Skeletal muscle tissue (tissue), 4 donors: ENCODE data around the gene COL23A1. TPM values are rescaled to one million over a fixed set of nuclear protein-coding genes. Genes with fewer than 3 reads are reported as not detected.

ENCODE experiments used
- H3K27ac ChIP-seq: one replicate; pipeline ENCODE4 v1.7.0; 2013; ENCODE audit warnings: mild to moderate bottlenecking, low read depth, low read length, inconsistent platforms
- H3K27me3 ChIP-seq, 3 donors: one replicate each; pipeline ENCODE4 v1.7.0; 2013; ENCODE audit warnings: low read length in 3 of 3; ENCODE audit not compliant: control insufficient read depth in 3 of 3, insufficient read depth in 3 of 3
- H3K36me3 ChIP-seq, 3 donors: one replicate each; pipeline ENCODE4 v1.7.0; 2013; ENCODE audit warnings: low read length in 3 of 3; ENCODE audit not compliant: control insufficient read depth in 3 of 3, insufficient read depth in 3 of 3
- H3K4me1 ChIP-seq, 3 donors: one replicate each; pipeline ENCODE4 v1.7.0; 2013; ENCODE audit warnings: low read length in 3 of 3, mild to moderate bottlenecking in 3 of 3; ENCODE audit not compliant: control insufficient read depth in 3 of 3, insufficient read depth in 3 of 3
- H3K4me3 ChIP-seq, 3 donors: one replicate each; pipeline ENCODE4 v1.7.0; 2013; ENCODE audit warnings: low read length in 3 of 3
- H3K9ac ChIP-seq, 3 donors: one replicate each; pipeline ENCODE4 v1.7.0; 2013; ENCODE audit warnings: low read length in 3 of 3, mild to moderate bottlenecking in 3 of 3, moderate library complexity in 2 of 3, low read depth in 1 of 3
- H3K9me3 ChIP-seq, 3 donors: one replicate each; pipeline ENCODE4 v1.7.0; 2013; ENCODE audit warnings: low read length in 3 of 3; ENCODE audit not compliant: control insufficient read depth in 3 of 3
- total RNA-seq: library from RNA; depleted of rRNA; stranded (reverse); fragments of >200 nt; gene quantifications from one replicate; pipeline ENCODE4 v1.2.3, GENCODE V29; 2014
- donor health status: Osteomylitis.

The COL23A1 gene
- 0.52 TPM for total RNA-seq

- Histone ChIP-seq H3K4me3 (peak within 1 kb of the TSS; percentile 55 to 72 (median 60)), H3K27me3 (peaks cover 3 to 14% (median 9%) of the 10 kb centered on the region in 3 donors), H3K27ac (peak within 1 kb of the TSS; percentile 70), H3K9me3 (peaks cover 0 to 5% (median 3%) of the 10 kb centered on the region in 3 donors), H3K4me1 (peaks cover 13 to 28% (median 22%) of the 10 kb centered on the region in 3 donors), H3K9ac (peak within 1 kb of the TSS; percentile 60 to 81 (median 76)), H3K36me3 (peaks cover 2 to 3% (median 3%) of the 10 kb centered on the region in 3 donors)
Observed at GRCh38 chr5:178590141-178590923, at the start of gene COL23A1. TSS of gene COL23A1 (minus strand) at chr5:178590393.

DNA sequence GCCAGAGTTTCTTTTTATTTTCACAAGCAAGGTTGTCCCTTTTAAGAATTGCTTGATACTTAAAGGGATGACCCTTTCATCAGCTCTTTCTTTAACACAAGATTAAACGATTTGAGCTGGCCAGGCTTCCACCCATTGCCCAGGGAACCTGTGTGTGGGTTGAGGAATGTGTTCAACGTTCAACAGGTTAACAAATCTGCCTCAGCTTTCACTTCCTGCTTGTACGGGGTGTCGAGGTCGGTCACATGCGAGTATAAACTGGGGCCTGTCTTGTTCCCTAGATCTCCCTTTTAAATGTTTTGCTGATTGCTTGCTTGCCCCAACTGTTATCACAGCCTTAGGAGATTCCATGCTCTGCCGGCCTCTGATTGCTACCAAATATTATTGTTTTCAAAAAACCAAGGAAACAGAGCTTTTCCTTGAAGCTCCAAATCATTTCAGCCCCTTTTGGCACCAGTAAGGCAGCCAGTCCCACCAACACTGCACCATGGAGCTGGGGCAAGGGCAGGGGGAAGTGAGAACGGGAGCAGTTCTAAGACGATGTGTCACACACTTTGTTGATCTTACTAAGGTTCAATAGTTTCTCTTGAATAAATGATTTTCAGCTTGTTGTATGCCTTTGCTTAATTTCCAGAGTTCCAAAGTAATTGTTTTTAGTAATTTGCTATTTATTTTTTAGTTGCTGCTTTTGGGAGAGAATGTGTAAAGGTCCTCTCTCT, 47.3 kb upstream of the COL23A1 start:
- no peaks in the 10 kb centered on the region for H3K36me3 ChIP-seq
- H3K27me3 ChIP-seq, result no peaks in the 10 kb centered on the region
- no peak overlapping the region for H3K27ac ChIP-seq
- no peak overlapping the region for H3K9ac ChIP-seq
- H3K4me3 ChIP-seq, result no peak overlapping the region
- peaks cover 0 to 2% (median under 1%) of the 10 kb centered on the region in 3 donors for H3K9me3 ChIP-seq
- H3K4me1 ChIP-seq, result no peaks in the 10 kb centered on the region

DNA sequence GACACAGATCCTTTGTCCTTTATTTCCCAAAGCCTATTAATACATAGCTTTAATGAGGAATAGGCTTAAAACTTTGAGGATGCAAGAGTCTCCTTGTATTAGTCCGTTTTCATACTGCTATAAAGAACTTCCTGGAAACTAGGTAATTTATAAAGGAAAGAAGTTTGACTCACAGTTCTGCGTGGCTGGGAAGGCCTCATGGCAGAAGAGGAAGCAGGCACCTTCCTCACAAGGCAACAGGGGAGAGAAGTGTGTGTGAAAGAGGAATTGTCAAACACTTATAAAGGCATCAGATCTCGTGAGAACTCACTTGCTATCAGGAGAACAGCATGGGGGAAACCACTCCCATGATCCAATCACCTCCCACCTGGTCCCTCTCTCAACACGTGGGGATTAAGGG, 42.1 kb upstream of the COL23A1 start:
- no peaks in the 10 kb centered on the region for H3K27me3 ChIP-seq
- no peak overlapping the region for H3K4me3 ChIP-seq
- no peaks in the 10 kb centered on the region for H3K36me3 ChIP-seq
- H3K4me1 ChIP-seq, result peaks cover 0 to 2% (median 0%) of the 10 kb centered on the region in 3 donors
- H3K9ac ChIP-seq, result no peak overlapping the region
- H3K27ac ChIP-seq, result no peak overlapping the region
- H3K9me3 ChIP-seq, result no peaks in the 10 kb centered on the region

- peaks cover 0 to 6% (median 5%) of the 10 kb centered on the region in 3 donors for H3K4me1 ChIP-seq
- H3K27me3 ChIP-seq, result no peaks in the 10 kb centered on the region
- no peak overlapping the region for H3K9ac ChIP-seq
- peaks cover 0 to 5% (median 0%) of the 10 kb centered on the region in 3 donors for H3K36me3 ChIP-seq
- H3K27ac ChIP-seq, result no peak overlapping the region
- no peak overlapping the region for H3K4me3 ChIP-seq
- H3K9me3 ChIP-seq, result no peaks in the 10 kb centered on the region
Observed at GRCh38 chr5:178630951-178631350, 40.8 kb upstream of the COL23A1 start.

DNA sequence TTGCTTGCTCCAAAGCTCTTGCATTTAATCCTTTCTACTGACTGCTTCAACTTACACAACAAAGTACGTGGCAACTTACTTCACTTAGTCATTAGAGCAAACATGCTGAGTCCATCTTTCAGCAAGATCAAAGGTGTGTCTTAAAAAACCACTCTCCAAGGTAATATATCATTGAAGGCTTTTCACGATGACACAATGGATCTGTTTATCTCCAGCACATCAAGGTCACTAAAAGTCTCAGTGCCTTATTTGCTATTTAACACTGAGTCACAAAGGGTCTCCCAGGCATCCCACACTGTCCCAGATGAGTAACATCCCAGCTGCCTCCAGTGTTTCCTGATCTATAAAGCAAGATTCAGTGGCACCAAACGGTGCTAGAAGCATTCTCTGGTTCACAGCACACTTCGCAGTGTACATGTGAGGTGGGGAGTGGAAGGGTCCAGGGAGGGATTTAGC, 40.3 kb upstream of the COL23A1 start:
- no peak overlapping the region for H3K9ac ChIP-seq
- H3K36me3 ChIP-seq, result peaks cover 0 to 5% (median 0%) of the 10 kb centered on the region in 3 donors
- no peak overlapping the region for H3K27ac ChIP-seq
- no peaks in the 10 kb centered on the region for H3K9me3 ChIP-seq
- H3K4me3 ChIP-seq, result no peak overlapping the region
- H3K4me1 ChIP-seq, result peaks cover 0 to 10% (median 6%) of the 10 kb centered on the region in 3 donors
- H3K27me3 ChIP-seq, result no peaks in the 10 kb centered on the region

- no peaks in the 10 kb centered on the region for H3K27me3 ChIP-seq
- peak overlapping the region; percentile 68 for H3K27ac ChIP-seq
- peak overlapping the region; percentile 48 to 78 (median 73) for H3K9ac ChIP-seq
- peaks cover 17 to 37% (median 28%) of the 10 kb centered on the region in 3 donors for H3K4me1 ChIP-seq
- peak overlapping the region; percentile 70 to 89 (median 75) for H3K4me3 ChIP-seq
- H3K9me3 ChIP-seq, result no peaks in the 10 kb centered on the region
- peaks cover 7 to 9% (median 8%) of the 10 kb centered on the region in 3 donors for H3K36me3 ChIP-seq
Observed at GRCh38 chr5:178627259-178627598, 37.0 kb upstream of the COL23A1 start.

- Histone ChIP-seq H3K9me3 (no peaks in the 10 kb centered on the region), H3K4me1 (peaks cover 17 to 37% (median 28%) of the 10 kb centered on the region in 3 donors), H3K36me3 (peaks cover 8 to 12% (median 11%) of the 10 kb centered on the region in 3 donors), H3K4me3 (peak within 1 kb of the TSS; percentile 89 to 95 (median 91)), H3K27me3 (no peaks in the 10 kb centered on the region), H3K9ac (peak within 1 kb of the TSS; percentile 99 to 100 (median 99)), H3K27ac (peak within 1 kb of the TSS; percentile 97)
Observed at GRCh38 chr5:178626484-178627258, 36.5 kb upstream of the COL23A1 start, which contains the start of gene CLK4. TSS of gene CLK4 (minus strand) at chr5:178627050. CDS start at chr5:178623416, 3,634 bp downstream.

GRCh38 chr5:178625679-178626483, 35.7 kb upstream of the COL23A1 start:
- Histone ChIP-seq H3K4me1 (peaks cover 17 to 37% (median 28%) of the 10 kb centered on the region in 3 donors), H3K27ac (peak overlapping the region; percentile 97), H3K9me3 (no peaks in the 10 kb centered on the region), H3K36me3 (peaks cover 11 to 16% (median 11%) of the 10 kb centered on the region in 3 donors), H3K4me3 (peak overlapping the region; percentile 89 to 95 (median 91)), H3K27me3 (no peaks in the 10 kb centered on the region), H3K9ac (peak overlapping the region; percentile 99 to 100 (median 99))
